Panc1 (cell line): Measurements from ENCODE around the gene FUS. TPM values are rescaled to one million over a fixed set of nuclear protein-coding genes. Genes with fewer than 3 reads are reported as not detected.

ENCODE experiments used
- ATAC-seq: fragments of 200-7000 bp; cut with Tn5 transposase; 2 replicates; pipeline ENCODE4 v1.9.1; 2020; ENCODE audit warnings: mild to moderate bottlenecking, moderate library complexity
- BruUV-seq: library from RNA; stranded (reverse); fragments of 400-500 nt; replicated peaks from 2 replicates; lab custom pipeline; 2021; lab: Mats Ljungman, UMichigan
- CTCF ChIA-PET: fragments of 300-600 bp; sonication (Branson Sonifier 250); formaldehyde crosslinking; loops from one replicate; lab custom pipeline; 2022; ENCODE audit warnings: antibody characterized with exemption; lab: Charles Lee
- POLR2A ChIA-PET: fragments of 300-600 bp; sonication (Branson Sonifier 250); formaldehyde crosslinking; loops from one replicate; lab custom pipeline; 2022; ENCODE audit warnings: antibody characterized with exemption; lab: Charles Lee
- DNase-seq: peaks from one replicate; pipeline ENCODE4 v3.0.0-alpha.2; 2010; ENCODE audit warnings: low read depth, low spot score
- H3K27ac ChIP-seq: 2 replicates; pipeline ENCODE4 v1.5.1; 2011; ENCODE audit warnings: mild to moderate bottlenecking, low read length, inconsistent platforms
- H3K27me3 ChIP-seq: fragments of 200-500 bp; sonication (Bioruptor generic); 2 replicates; pipeline ENCODE4 v1.6.0; 2014; ENCODE audit warnings: low read length, inconsistent platforms; ENCODE audit not compliant: control insufficient read depth, insufficient read depth
- H3K36me3 ChIP-seq: fragments of 200-500 bp; sonication (Bioruptor generic); 2 replicates; pipeline ENCODE4 v1.5.1; 2014; ENCODE audit warnings: inconsistent platforms, mild to moderate bottlenecking, low read length, moderate library complexity; ENCODE audit not compliant: control insufficient read depth, insufficient read depth
- H3K4me1 ChIP-seq: 2 replicates; pipeline ENCODE4 v1.5.1; 2011; ENCODE audit warnings: inconsistent platforms, mild to moderate bottlenecking, low read length, moderate library complexity; ENCODE audit not compliant: control insufficient read depth, insufficient read depth
- H3K4me3 ChIP-seq, 2 experiments: 2 replicates each; pipeline ENCODE4 v1.5.1; 2011 to 2012; ENCODE audit warnings: low read depth in 2 of 2, low read length in 2 of 2, mild to moderate bottlenecking in 2 of 2, inconsistent platforms in 1 of 2, moderate library complexity in 1 of 2
- H3K9me3 ChIP-seq: fragments of 200-500 bp; sonication (Bioruptor generic); 2 replicates; pipeline ENCODE4 v1.5.1; 2014; ENCODE audit warnings: low read depth, mild to moderate bottlenecking, inconsistent platforms, low read length, moderate library complexity; ENCODE audit not compliant: control insufficient read depth, insufficient read depth
- POLR2AphosphoS5 ChIP-seq: IDR thresholded peaks from 2 replicates; pipeline ENCODE4 v1.6.1; 2012; ENCODE audit warnings: mild to moderate bottlenecking, low read depth, low read length, moderate library complexity
- REST ChIP-seq, 2 experiments: IDR thresholded peaks; 2 replicates each; pipeline ENCODE4 v1.6.1; 2011 to 2012; ENCODE audit warnings: low read depth in 2 of 2, control low read depth in 1 of 2, low read length in 1 of 2, mild to moderate bottlenecking in 1 of 2, moderate library complexity in 1 of 2; ENCODE audit not compliant: insufficient read depth in 1 of 2
- SIN3A ChIP-seq: IDR thresholded peaks from 2 replicates; pipeline ENCODE4 v1.6.1; 2012; ENCODE audit warnings: low read depth, mild to moderate bottlenecking, low read length, moderate library complexity, borderline replicate concordance; ENCODE audit not compliant: insufficient read depth
- TCF7L2 ChIP-seq: IDR thresholded peaks from 2 replicates; pipeline ENCODE4 v1.6.1; 2011; ENCODE audit warnings: mild to moderate bottlenecking, low read depth, low read length, inconsistent platforms
- in situ Hi-C: cut with HindIII; loops from 2 replicates; pipeline ENCODE4 v1.10.0; 2016; ENCODE audit warnings: low sequenced_read_pairs, low pct_unique_long_range_greater_than_20kb
- intact Hi-C: fragments of 100-400 bp; cut with micrococcal nuclease; formaldehyde crosslinking; loops from one replicate; pipeline ENCODE4 v1.10.0; 2022; ENCODE audit not compliant: unreplicated experiment
- total RNA-seq: library from RNA; stranded (reverse); gene quantifications from one replicate; pipeline ENCODE4 v1.2.1, GENCODE V29; 2021; ENCODE audit not compliant: unreplicated experiment
- TF ChIP-seq, protein P1 (sequence below): fragments of 450-650 bp; IDR thresholded peaks from 2 replicates; pipeline ENCODE4 v1.5.1; 2017; ENCODE audit warnings: mild to moderate bottlenecking

The FUS gene
- total RNA-seq, 1 experiment from 2014 or later: 441 TPM

DNA sequence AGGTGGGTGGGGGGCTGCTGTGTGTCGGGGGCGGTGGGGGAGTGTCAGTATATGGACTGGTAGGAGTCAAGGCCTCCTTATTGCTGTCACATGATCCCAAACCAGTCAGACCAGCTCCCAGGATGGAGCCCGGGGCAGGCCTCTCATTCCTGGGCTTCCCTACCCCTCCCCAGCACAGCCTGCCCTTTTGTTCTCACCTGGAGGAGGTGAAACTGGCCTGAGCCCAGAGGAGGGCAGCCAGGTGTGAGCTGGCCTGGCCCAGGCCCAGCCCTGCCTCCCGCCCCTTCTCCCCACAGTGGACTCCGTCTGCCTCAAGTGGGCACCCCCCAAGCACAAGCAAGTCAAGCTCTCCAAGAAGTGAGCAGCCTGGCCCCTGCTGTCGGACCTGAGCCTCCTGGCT is 49.0 kb upstream of the FUS start:
- CTCF ChIA-PET: interaction anchor here (1.5 kb wide), 1 partner anchor 11 kb away, joined by 3 read pairs; no protein-coding TSS in a partner anchor
- intact Hi-C loops (no loop called here), in situ Hi-C loops (no loop called here)
- H3K36me3 ChIP-seq: no peaks in the 10 kb centered on the region
- no peak for DNase-seq
- no peak overlapping the region for H3K27ac ChIP-seq
- H3K27me3 ChIP-seq: no peaks in the 10 kb centered on the region
- H3K4me1 ChIP-seq: no peaks in the 10 kb centered on the region
- TF ChIP-seq SIN3A (no peak), TCF7L2 (no peak), REST (IDR thresholded peaks at IDR 0.05; ENCODE audit: insufficient read depth in 1 of 2, low read depth in 2 of 2, low read length in 1 of 2) (no peak), POLR2AphosphoS5 (no peak)
- TF ChIP-seq, protein P1, sequence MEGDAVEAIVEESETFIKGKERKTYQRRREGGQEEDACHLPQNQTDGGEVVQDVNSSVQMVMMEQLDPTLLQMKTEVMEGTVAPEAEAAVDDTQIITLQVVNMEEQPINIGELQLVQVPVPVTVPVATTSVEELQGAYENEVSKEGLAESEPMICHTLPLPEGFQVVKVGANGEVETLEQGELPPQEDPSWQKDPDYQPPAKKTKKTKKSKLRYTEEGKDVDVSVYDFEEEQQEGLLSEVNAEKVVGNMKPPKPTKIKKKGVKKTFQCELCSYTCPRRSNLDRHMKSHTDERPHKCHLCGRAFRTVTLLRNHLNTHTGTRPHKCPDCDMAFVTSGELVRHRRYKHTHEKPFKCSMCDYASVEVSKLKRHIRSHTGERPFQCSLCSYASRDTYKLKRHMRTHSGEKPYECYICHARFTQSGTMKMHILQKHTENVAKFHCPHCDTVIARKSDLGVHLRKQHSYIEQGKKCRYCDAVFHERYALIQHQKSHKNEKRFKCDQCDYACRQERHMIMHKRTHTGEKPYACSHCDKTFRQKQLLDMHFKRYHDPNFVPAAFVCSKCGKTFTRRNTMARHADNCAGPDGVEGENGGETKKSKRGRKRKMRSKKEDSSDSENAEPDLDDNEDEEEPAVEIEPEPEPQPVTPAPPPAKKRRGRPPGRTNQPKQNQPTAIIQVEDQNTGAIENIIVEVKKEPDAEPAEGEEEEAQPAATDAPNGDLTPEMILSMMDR: no peak
- H3K9me3 ChIP-seq: no peaks in the 10 kb centered on the region
- ATAC-seq: no peak
- POLR2A ChIA-PET: interaction anchor here (0.6 kb wide), 1 partner anchor 50 kb away, joined by 11 read pairs; no protein-coding TSS in a partner anchor
- H3K4me3 ChIP-seq: no peak overlapping the region
- no TSS peak for BruUV-seq

- no peak overlapping the region for H3K27ac ChIP-seq
- H3K4me3 ChIP-seq: no peak overlapping the region
- intact Hi-C loops (no loop called here), in situ Hi-C loops (no loop called here)
- H3K27me3 ChIP-seq: no peaks in the 10 kb centered on the region
- TF ChIP-seq REST (IDR thresholded peaks at IDR 0.05; ENCODE audit: insufficient read depth in 1 of 2, low read depth in 2 of 2, low read length in 1 of 2): no peak
- no peak for TF ChIP-seq TCF7L2
- TF ChIP-seq, protein P1: no peak
- H3K4me1 ChIP-seq: no peaks in the 10 kb centered on the region
- H3K9me3 ChIP-seq: no peaks in the 10 kb centered on the region
- ATAC-seq (no peak), DNase-seq (no peak)
- POLR2A ChIA-PET: no interaction called here
- CTCF ChIA-PET: interaction anchor here (1.5 kb wide), 1 partner anchor 11 kb away, joined by 3 read pairs; no protein-coding TSS in a partner anchor
- no peaks in the 10 kb centered on the region for H3K36me3 ChIP-seq
- BruUV-seq: no TSS peak
Measured at GRCh38 chr16:31131416-31131815, 48.5 kb upstream of the FUS start.
